DND-41 (cell line): ENCODE measurements around the gene DHX29.

Experiments
- ATAC-seq: fragments of 200-7000 bp; cut with Tn5 transposase; 3 replicates; pipeline ENCODE4 v1.9.1; 2021; ENCODE audit warnings: low read depth; ENCODE audit not compliant: insufficient read depth
- DNase-seq: peaks from one replicate; pipeline ENCODE4 v3.0.0-alpha.2; 2020
- H2AFZ ChIP-seq: 2 replicates; pipeline ENCODE4 v1.6.0; 2012; ENCODE audit warnings: low read depth, low read length
- H3K27ac ChIP-seq: 2 replicates; pipeline ENCODE4 v1.5.1; 2012; ENCODE audit warnings: low read length, inconsistent platforms
- H3K27me3 ChIP-seq: fragments of 200-600 bp; sonication (generic); 2 replicates; pipeline ENCODE4 v1.6.0; 2012; ENCODE audit warnings: low read length, mild to moderate bottlenecking, inconsistent platforms; ENCODE audit not compliant: insufficient read depth, poor library complexity
- H3K36me3 ChIP-seq: 2 replicates; pipeline ENCODE4 v1.5.1; 2012; ENCODE audit warnings: low read length, inconsistent platforms; ENCODE audit not compliant: insufficient read depth
- H3K4me1 ChIP-seq: 2 replicates; pipeline ENCODE4 v1.5.1; 2012; ENCODE audit warnings: mild to moderate bottlenecking, low read length; ENCODE audit not compliant: insufficient read depth
- H3K4me2 ChIP-seq: 2 replicates; pipeline ENCODE4 v1.6.0; 2012; ENCODE audit warnings: mild to moderate bottlenecking, moderate library complexity, low read length, inconsistent platforms; ENCODE audit not compliant: insufficient read depth
- H3K4me3 ChIP-seq, 2 experiments: fragments of 200-600 bp in 1 of 2; shearing (Covaris generic) in 1 of 2; 2 replicates each; pipeline ENCODE4 v1.5.1; 2012 to 2016; ENCODE audit warnings: inconsistent platforms in 2 of 2, low read length in 2 of 2, mild to moderate bottlenecking in 2 of 2, low read depth in 1 of 2, moderate library complexity in 1 of 2
- H3K79me2 ChIP-seq: 2 replicates; pipeline ENCODE4 v1.6.0; 2012; ENCODE audit warnings: low read length, inconsistent platforms; ENCODE audit not compliant: insufficient read depth
- H3K9ac ChIP-seq: 2 replicates; pipeline ENCODE4 v1.6.0; 2012; ENCODE audit warnings: low read depth, mild to moderate bottlenecking, inconsistent platforms, low read length, moderate library complexity
- H3K9me3 ChIP-seq: 2 replicates; pipeline ENCODE4 v1.5.1; 2012; ENCODE audit warnings: low read length, moderate library complexity, mild to moderate bottlenecking, inconsistent platforms; ENCODE audit not compliant: insufficient read depth, severe bottlenecking
- H4K20me1 ChIP-seq: 2 replicates; pipeline ENCODE4 v1.6.0; 2012; ENCODE audit warnings: low read length; ENCODE audit not compliant: insufficient read depth
- EZH2 ChIP-seq: IDR thresholded peaks from 3 replicates; pipeline ENCODE4 v1.6.1; 2012; ENCODE audit warnings: borderline replicate concordance, low read depth, mild to moderate bottlenecking, moderate library complexity, low read length, inconsistent platforms; ENCODE audit not compliant: severe bottlenecking
- TF ChIP-seq, protein P1 (sequence below): IDR thresholded peaks from 2 replicates; pipeline ENCODE4 v1.5.1; 2012; ENCODE audit warnings: borderline replicate concordance, low read length, moderate library complexity, mild to moderate bottlenecking; ENCODE audit not compliant: poor library complexity, severe bottlenecking; ENCODE audit errors: extremely low read depth

DHX29 gene

DNA sequence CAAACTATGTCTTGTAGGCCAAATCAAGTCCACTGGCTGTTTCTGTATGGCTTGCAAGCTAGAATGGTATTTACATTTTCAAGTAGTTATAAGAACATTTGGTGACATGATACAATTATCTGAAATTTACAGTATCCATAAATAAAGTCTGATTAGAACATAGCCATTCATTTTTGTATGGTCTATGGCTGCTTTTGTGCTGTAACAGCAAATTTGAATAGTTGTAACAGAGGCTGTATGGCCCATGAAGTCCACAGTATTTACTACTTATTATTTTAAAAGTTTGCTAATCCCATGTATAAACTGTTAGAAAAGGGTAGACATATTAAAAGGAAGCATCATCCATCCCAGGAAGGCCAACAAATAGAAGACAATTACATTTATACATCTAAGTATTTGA is 17.7 kb downstream of the DHX29 start:
- Histone ChIP-seq H3K9ac (no peak overlapping the region), H3K36me3 (peaks cover 79% of the 10 kb centered on the region), H3K4me1 (no peaks in the 10 kb centered on the region), H3K27me3 (no peaks in the 10 kb centered on the region), H3K27ac (no peak overlapping the region), H3K4me2 (no peak overlapping the region), H3K9me3 (no peaks in the 10 kb centered on the region), H3K79me2 (no peaks in the 10 kb centered on the region), H2AFZ (no peak overlapping the region), H3K4me3 (no peak overlapping the region), H4K20me1 (no peaks in the 10 kb centered on the region)
- ATAC-seq (no peak), DNase-seq (no peak)
- TF ChIP-seq, protein P1, sequence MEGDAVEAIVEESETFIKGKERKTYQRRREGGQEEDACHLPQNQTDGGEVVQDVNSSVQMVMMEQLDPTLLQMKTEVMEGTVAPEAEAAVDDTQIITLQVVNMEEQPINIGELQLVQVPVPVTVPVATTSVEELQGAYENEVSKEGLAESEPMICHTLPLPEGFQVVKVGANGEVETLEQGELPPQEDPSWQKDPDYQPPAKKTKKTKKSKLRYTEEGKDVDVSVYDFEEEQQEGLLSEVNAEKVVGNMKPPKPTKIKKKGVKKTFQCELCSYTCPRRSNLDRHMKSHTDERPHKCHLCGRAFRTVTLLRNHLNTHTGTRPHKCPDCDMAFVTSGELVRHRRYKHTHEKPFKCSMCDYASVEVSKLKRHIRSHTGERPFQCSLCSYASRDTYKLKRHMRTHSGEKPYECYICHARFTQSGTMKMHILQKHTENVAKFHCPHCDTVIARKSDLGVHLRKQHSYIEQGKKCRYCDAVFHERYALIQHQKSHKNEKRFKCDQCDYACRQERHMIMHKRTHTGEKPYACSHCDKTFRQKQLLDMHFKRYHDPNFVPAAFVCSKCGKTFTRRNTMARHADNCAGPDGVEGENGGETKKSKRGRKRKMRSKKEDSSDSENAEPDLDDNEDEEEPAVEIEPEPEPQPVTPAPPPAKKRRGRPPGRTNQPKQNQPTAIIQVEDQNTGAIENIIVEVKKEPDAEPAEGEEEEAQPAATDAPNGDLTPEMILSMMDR, result no peak
- no peak for TF ChIP-seq EZH2

DNA sequence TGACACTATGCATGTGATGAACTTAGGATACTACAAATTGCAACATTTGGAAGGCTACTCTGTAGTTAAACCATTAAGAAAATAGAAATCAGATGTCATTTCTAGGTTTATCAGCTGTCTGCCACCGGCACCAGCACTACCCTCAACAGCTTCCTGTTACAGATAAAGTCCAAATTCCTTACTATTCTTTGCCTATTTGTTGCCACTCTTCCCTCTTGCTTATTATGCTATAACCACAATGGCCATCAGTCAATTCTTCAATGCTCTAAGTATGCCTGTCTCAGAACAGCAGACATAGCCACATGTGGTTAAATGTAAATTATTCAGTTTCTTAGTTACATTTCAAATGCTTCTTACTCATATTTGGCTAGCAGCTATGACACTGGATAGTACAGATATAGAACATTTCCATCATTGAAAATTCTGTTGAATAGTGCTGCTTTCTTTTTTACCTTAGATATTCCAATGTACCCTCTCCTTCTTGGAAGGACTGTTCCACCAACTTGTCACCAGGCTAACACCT is 21.0 kb downstream of the DHX29 start:
- no peaks in the 10 kb centered on the region for H3K4me1 ChIP-seq
- DNase-seq (no peak), ATAC-seq (no peak)
- no peak overlapping the region for H3K27ac ChIP-seq
- no peaks in the 10 kb centered on the region for H3K79me2 ChIP-seq
- no peak overlapping the region for H3K4me2 ChIP-seq
- no peaks in the 10 kb centered on the region for H3K9me3 ChIP-seq
- no peak overlapping the region for H3K4me3 ChIP-seq
- no peak for TF ChIP-seq EZH2
- TF ChIP-seq, protein P1, result no peak
- peaks cover 73% of the 10 kb centered on the region for H3K36me3 ChIP-seq
- no peaks in the 10 kb centered on the region for H4K20me1 ChIP-seq
- no peak overlapping the region for H3K9ac ChIP-seq
- no peaks in the 10 kb centered on the region for H3K27me3 ChIP-seq
- H2AFZ ChIP-seq, result no peak overlapping the region

DNA sequence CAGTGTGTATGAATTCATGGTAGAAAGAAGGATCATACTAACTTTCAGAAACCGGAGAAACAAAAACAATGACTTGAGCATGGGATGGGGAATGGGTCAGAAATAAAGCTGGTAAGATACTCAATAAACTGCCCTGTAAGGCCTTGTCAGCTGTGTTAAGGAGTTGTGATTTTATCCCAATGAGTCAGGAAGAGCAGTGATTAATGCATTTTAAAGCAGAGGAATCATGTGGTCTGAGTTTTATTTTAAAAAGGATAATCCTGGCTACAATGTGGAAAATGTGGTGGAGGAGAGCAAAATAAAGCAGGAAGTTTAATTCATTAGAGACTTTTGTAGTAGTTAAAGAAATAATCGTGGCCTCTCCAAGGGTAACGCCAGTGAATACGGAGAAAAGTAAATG is 28.7 kb downstream of the DHX29 start:
- no peaks in the 10 kb centered on the region for H3K4me1 ChIP-seq
- no peaks in the 10 kb centered on the region for H3K79me2 ChIP-seq
- no peaks in the 10 kb centered on the region for H3K9me3 ChIP-seq
- H3K4me2 ChIP-seq, result no peak overlapping the region
- TF ChIP-seq, protein P1, result no peak
- TF ChIP-seq EZH2, result no peak
- H3K27me3 ChIP-seq, result no peaks in the 10 kb centered on the region
- no peak overlapping the region for H3K27ac ChIP-seq
- H3K36me3 ChIP-seq, result peaks cover 84% of the 10 kb centered on the region
- H3K9ac ChIP-seq, result no peak overlapping the region
- ATAC-seq (no peak), DNase-seq (no peak)
- no peak overlapping the region for H3K4me3 ChIP-seq
- no peaks in the 10 kb centered on the region for H4K20me1 ChIP-seq
- H2AFZ ChIP-seq, result no peak overlapping the region

DNA sequence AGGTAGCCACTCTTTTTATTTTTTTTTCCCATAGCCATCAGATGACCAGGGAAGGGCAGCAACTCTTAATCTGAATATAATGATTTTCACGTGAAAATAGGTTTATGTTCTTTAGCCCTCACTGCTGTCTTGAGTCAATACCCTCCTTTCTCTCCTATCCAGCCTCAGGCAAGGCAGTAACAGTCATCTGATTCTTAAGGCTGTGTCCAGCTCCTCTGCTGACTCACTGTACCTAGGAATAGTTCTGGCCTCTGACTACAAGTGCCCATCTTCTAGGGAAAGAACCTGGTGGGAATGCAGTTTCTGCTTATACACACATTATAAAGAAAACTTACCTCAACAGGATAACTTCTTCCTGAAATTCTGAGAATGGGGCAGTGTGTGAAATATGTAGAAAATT is 30.7 kb downstream of the DHX29 start:
- H3K4me3 ChIP-seq, result no peak overlapping the region
- TF ChIP-seq EZH2, result no peak
- TF ChIP-seq, protein P1, result no peak
- DNase-seq, result no peak

More for the DNA sequence above, 30.7 kb downstream of the DHX29 start:
- Histone ChIP-seq H3K79me2 (no peaks in the 10 kb centered on the region), H3K27me3 (no peaks in the 10 kb centered on the region), H3K36me3 (peaks cover 83% of the 10 kb centered on the region), H3K4me1 (no peaks in the 10 kb centered on the region), H3K4me2 (no peak overlapping the region), H2AFZ (no peak overlapping the region), H3K9ac (no peak overlapping the region), H3K27ac (no peak overlapping the region), H4K20me1 (no peaks in the 10 kb centered on the region), H3K9me3 (no peaks in the 10 kb centered on the region)
- no peak for ATAC-seq
